Transverse colon (tissue), 4 donors: Measurements from ENCODE around the gene C1QTNF12. TPM values are rescaled to one million over a fixed set of nuclear protein-coding genes. Genes with fewer than 3 reads are reported as not detected.

ENCODE experiments used
- DNase-seq: peaks from one replicate; pipeline ENCODE4 v3.0.0-alpha.2; 2019
- H3K27ac ChIP-seq, 4 donors: fragments of 200-600 bp; sonication (generic); 2 replicates each; pipeline ENCODE4 v1.5.1; 2016 to 2018; ENCODE audit warnings: inconsistent platforms in 4 of 4
- H3K27me3 ChIP-seq: fragments of 200-600 bp; sonication (generic); 2 replicates; pipeline ENCODE4 v1.5.1; 2017; ENCODE audit warnings: inconsistent platforms
- H3K36me3 ChIP-seq, 4 donors: fragments of 200-600 bp; sonication (generic); 2 replicates each; pipeline ENCODE4 v1.5.1; 2017 to 2019; ENCODE audit warnings: inconsistent platforms in 4 of 4
- H3K4me1 ChIP-seq, 4 donors: fragments of 200-600 bp; sonication (generic); 2 replicates each; pipeline ENCODE4 v1.5.1; 2017 to 2020; ENCODE audit warnings: inconsistent platforms in 4 of 4
- H3K4me3 ChIP-seq, 4 donors: fragments of 200-600 bp; sonication (generic); 1 replicate in 1 of 4; 2 replicates in 3 of 4; pipeline versions ENCODE4 v1.5.1 to v1.6.1; 2017 to 2019; ENCODE audit warnings: inconsistent platforms in 4 of 4
- H3K9me3 ChIP-seq, 2 donors: fragments of 200-600 bp; sonication (generic); 2 replicates each; pipeline ENCODE4 v1.5.1; 2017 to 2019; ENCODE audit warnings: inconsistent platforms in 2 of 2
- EP300 ChIP-seq: sonication (generic); formaldehyde crosslinking; IDR thresholded peaks from one replicate; pipeline ENCODE4 v1.6.1; 2017; ENCODE audit warnings: antibody characterized with exemption, low read depth
- POLR2A ChIP-seq: fragments of 450-650 bp; IDR thresholded peaks from one replicate; pipeline ENCODE4 v1.6.1; 2016; ENCODE audit warnings: antibody characterized with exemption, mild to moderate bottlenecking, moderate library complexity
- POLR2AphosphoS5 ChIP-seq, 3 donors: sonication (generic); formaldehyde crosslinking; IDR thresholded peaks; one replicate each; pipeline ENCODE4 v1.6.1; 2016; ENCODE audit warnings: antibody characterized with exemption in 3 of 3
- WGBS, 2 donors: methylation state at CpG; one replicate each; pipeline ENCODE4 v1.1.5; 2018; ENCODE audit warnings: low coverage in 1 of 2; 5-methylcytosine and 5-hydroxymethylcytosine counted together
- in situ Hi-C, 4 donors: fragments of 200-750 bp; cut with MboI; loops; one replicate each; pipeline versions ENCODE4 v1.15.0 to v1.15.1; 2017; ENCODE audit warnings: low sequenced_read_pairs in 3 of 4, low pct_ligation_motif_present in 1 of 4, low pct_unique_long_range_greater_than_20kb in 1 of 4
- intact Hi-C: fragments of 100-400 bp; cut with DNase I; formaldehyde crosslinking; loops from one replicate; pipeline ENCODE4 v1.15.1; 2023; ENCODE audit warnings: low total_unique reads
- total RNA-seq, 4 donors: library from RNA; depleted of rRNA; stranded (reverse); fragments of >200 nt; gene quantifications; one replicate each; pipeline ENCODE4 v1.1.0, GENCODE V29; 2016
- TF ChIP-seq, protein P1 (sequence below), 5 experiments: fragments of 200-600 bp in 3 of 5; fragments of 450-650 bp in 2 of 5; sonication (generic) in 3 of 5; IDR thresholded peaks; 1 replicate in 2 of 5; 2 replicates in 3 of 5; pipeline ENCODE4 v1.5.1; 2016 to 2017; ENCODE audit warnings: antibody characterized with exemption in 5 of 5, inconsistent platforms in 3 of 5, mild to moderate bottlenecking in 2 of 5, moderate library complexity in 1 of 5

Gene C1QTNF12
- total RNA-seq, 4 donors from 2014 or later = 11.9 to 52.8 (median 15.7) TPM; not detected in 1

DNA sequence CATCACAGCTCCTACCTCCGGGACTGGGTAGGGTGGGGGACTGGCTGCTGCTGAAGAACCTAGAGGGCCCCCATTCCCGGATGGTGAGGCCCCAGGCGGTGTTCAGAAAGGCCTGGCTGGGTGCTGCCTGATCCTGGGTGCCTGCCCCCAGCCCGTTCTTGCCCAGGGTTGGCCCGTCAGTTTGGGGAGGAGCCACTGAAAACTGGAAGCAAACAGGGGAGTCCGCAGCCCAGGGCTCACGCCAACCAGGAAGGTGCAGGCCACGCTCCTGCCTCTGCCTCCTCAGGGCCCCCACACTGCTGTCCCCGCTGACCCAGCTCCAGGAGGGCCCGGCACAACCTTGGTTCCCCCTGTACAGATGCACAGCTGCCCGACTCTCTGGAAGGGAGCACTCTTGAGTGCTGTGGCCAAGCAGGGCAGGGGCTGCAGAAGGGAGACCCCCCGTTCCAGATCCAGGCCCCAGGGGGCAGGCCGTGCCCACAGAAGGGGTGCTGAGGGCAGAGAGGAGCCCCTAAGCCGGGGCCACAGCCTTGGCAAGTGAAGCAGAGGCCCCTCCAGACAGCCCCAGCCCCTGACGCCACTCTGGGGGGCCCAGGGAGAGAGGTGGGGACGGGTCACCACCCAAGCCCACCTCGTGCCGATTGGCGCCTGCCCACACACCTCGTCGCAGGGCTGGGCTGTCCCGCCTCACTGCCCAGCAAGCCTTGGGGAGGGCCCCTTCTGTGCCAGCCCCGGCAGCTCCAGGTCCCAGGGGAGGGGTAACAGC is 5.5 kb downstream of the C1QTNF12 start:
- intact Hi-C loops = no loop called here
- in situ Hi-C loops = no loop called here

DNA sequence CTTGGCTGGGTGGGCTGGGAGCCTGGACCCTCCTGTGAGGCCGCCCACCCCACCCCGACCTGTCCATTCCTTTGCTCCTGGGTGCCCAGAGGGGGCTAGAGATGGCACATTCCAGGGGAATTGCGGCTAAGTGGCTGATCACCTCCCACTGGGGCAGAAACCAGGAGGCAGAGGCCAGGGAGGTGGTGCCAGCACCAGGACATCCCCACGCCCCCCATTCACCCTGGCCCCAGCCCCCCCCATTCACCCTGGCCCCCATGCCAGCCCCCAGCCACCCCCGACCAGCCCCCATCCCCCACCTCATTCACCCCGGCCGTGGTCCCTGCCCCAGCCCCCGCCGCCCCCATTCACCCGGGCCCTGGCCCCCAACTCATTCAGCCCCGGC is 6.2 kb downstream of the C1QTNF12 start:
- H3K27me3 ChIP-seq = peaks cover 54% of the 10 kb centered on the region
- no peak for TF ChIP-seq POLR2AphosphoS5 (IDR thresholded peaks at IDR 0.05)
- TF ChIP-seq, protein P1, sequence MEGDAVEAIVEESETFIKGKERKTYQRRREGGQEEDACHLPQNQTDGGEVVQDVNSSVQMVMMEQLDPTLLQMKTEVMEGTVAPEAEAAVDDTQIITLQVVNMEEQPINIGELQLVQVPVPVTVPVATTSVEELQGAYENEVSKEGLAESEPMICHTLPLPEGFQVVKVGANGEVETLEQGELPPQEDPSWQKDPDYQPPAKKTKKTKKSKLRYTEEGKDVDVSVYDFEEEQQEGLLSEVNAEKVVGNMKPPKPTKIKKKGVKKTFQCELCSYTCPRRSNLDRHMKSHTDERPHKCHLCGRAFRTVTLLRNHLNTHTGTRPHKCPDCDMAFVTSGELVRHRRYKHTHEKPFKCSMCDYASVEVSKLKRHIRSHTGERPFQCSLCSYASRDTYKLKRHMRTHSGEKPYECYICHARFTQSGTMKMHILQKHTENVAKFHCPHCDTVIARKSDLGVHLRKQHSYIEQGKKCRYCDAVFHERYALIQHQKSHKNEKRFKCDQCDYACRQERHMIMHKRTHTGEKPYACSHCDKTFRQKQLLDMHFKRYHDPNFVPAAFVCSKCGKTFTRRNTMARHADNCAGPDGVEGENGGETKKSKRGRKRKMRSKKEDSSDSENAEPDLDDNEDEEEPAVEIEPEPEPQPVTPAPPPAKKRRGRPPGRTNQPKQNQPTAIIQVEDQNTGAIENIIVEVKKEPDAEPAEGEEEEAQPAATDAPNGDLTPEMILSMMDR (IDR thresholded peaks at IDR 0.05) = no peak
- in situ Hi-C loops = no loop called here
- no peak for DNase-seq
- no peaks in the 10 kb centered on the region for H3K36me3 ChIP-seq
- H3K4me3 ChIP-seq = no peak overlapping the region
- H3K9me3 ChIP-seq = no peaks in the 10 kb centered on the region
- WGBS, 2 donors = 38% methylated on average over 8 of the region's 11 CpGs; no CpG with 5 or more reads in 1 of the 2 donors
- intact Hi-C loops = no loop called here
- no peak overlapping the region for H3K27ac ChIP-seq
- H3K4me1 ChIP-seq = peaks cover 7 to 28% (median 24%) of the 10 kb centered on the region in 4 donors

More for the DNA sequence above, 5.5 kb downstream of the C1QTNF12 start:
- no peaks in the 10 kb centered on the region for H3K36me3 ChIP-seq
- H3K4me3 ChIP-seq = no peak overlapping the region
- TF ChIP-seq, protein P1 (IDR thresholded peaks at IDR 0.05) = no peak
- TF ChIP-seq POLR2AphosphoS5 (IDR thresholded peaks at IDR 0.05) = no peak
- TF ChIP-seq POLR2A = no peak
- TF ChIP-seq EP300 = no peak
- H3K27ac ChIP-seq = no peak overlapping the region
- no peak for DNase-seq
- H3K9me3 ChIP-seq = no peaks in the 10 kb centered on the region
- WGBS, 2 donors = 41% methylated on average over 22 of the region's 23 CpGs; no CpG with 5 or more reads in 1 of the 2 donors
- H3K4me1 ChIP-seq = peaks cover 7 to 28% (median 24%) of the 10 kb centered on the region in 4 donors
- H3K27me3 ChIP-seq = peaks cover 61% of the 10 kb centered on the region

DNA sequence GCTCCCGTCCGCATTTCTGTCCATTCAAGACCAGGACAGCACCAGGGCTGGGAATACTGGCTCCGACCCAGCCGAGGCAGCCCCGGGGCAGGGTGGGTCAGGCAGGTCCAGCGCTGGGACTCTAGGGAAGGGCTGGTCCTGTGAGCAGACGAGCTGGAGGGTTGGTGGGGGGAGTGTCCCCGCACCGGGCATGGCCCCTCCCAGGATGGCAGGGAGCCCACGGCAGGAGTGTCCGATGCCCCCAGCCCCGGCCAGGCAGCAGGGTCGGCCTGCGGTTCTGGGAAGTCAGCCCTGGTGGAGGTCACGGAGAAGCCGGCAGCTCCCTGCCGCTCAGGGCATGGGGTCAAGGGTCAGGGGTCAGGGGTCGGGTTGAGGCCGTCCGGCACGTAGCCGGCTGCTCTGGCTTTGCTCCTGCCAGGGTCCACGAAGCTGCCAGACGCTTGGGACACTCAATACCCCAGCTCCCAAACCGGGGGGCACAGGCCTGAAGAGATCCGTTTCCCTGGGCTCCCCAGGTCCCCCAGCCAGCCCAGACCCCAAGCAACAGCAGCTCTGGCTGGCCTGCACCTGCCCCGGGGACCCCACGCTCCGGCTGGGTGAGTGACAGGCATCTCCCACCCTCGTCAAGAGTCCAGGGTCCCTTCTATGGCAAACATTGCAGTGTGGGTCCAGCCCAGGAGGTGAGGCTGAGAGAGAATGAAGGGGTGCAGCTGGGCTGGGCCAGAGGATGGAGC is 6.7 kb downstream of the C1QTNF12 start:
- in situ Hi-C loops = no loop called here
- intact Hi-C loops = no loop called here
- DNase-seq = no peak

DNA sequence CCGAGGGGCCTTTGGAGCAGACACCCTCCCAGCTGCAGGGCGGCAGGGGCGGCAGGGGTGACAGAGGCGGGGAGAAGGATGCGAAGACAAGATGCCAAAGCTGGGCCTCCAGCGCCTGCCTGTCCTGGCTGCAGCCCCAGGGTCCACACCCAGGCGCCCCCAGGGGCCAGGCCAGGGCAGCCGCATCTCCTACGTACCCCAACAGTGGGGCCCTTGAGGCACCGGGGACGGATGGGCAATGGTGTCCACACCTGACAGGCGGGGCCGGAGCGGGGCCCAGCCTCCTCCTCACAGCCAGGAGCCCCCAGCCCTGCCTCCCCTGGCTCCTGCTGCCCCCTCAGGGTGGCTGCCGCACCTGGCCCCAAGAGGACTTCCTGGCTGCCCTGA is 7.3 kb downstream of the C1QTNF12 start:
- intact Hi-C loops (no loop called here), in situ Hi-C loops (no loop called here)
- H3K36me3 ChIP-seq = no peaks in the 10 kb centered on the region
- H3K9me3 ChIP-seq = no peaks in the 10 kb centered on the region
- no peak overlapping the region for H3K27ac ChIP-seq
- peaks cover 4 to 25% (median 21%) of the 10 kb centered on the region in 4 donors for H3K4me1 ChIP-seq
- WGBS, 2 donors = 26% methylated on average over 8 of the region's 15 CpGs; no CpG with 5 or more reads in 1 of the 2 donors
- H3K4me3 ChIP-seq = no peak overlapping the region
- TF ChIP-seq, protein P1 (IDR thresholded peaks at IDR 0.05) = no peak
- DNase-seq = no peak
- peaks cover 52% of the 10 kb centered on the region for H3K27me3 ChIP-seq

More for the DNA sequence above, 6.7 kb downstream of the C1QTNF12 start:
- no peak for TF ChIP-seq POLR2A
- TF ChIP-seq, protein P1 (IDR thresholded peaks at IDR 0.05) = no peak
- TF ChIP-seq EP300 = no peak
- TF ChIP-seq POLR2AphosphoS5 (IDR thresholded peaks at IDR 0.05) = no peak
- no peak overlapping the region for H3K27ac ChIP-seq
- 23% methylated on average over 26 of the region's 30 CpGs; no CpG with 5 or more reads in 1 of the 2 donors for WGBS, 2 donors
- H3K4me3 ChIP-seq = no peak overlapping the region
- H3K4me1 ChIP-seq = peaks cover 7 to 28% (median 24%) of the 10 kb centered on the region in 4 donors
- peaks cover 52% of the 10 kb centered on the region for H3K27me3 ChIP-seq
- no peaks in the 10 kb centered on the region for H3K9me3 ChIP-seq
- H3K36me3 ChIP-seq = no peaks in the 10 kb centered on the region
